ENCODE data around the gene THTPA.

Gene THTPA

GRCh38 chr14:23551266-23552028, 4.6 kb upstream of the THTPA start, which contains the start of gene ZFHX2:
ZFHX2 (minus strand) TSS chr14:23551765; CDS start chr14:23535325, 16,440 bp downstream.
- peak; percentile 80 for DNase-seq (ENCODE audit: low spot score)

DNA sequence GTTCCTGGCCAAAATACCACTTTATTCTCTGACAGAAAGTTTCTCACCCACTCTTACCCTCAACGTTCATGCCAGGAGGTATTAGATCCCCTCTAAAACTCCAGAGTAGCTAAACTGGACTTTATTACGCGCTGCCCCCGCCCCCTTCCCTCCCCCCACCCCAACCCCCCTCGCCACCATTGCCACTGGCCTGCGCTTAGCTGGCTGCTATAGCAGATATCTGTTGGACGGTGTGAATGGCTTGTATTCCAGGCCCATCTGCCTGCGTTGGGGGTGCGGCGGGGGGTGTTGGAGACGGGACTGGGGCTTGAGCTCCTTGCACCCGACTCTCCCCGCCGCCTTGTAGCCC, 564 bp upstream of the THTPA start:
- DNase-seq (ENCODE audit: low spot score) = no peak

- DNase-seq (ENCODE audit: low spot score) = no peak
Measured at GRCh38 chr14:23556700-23557440, 799 bp downstream of the THTPA start.

DNA sequence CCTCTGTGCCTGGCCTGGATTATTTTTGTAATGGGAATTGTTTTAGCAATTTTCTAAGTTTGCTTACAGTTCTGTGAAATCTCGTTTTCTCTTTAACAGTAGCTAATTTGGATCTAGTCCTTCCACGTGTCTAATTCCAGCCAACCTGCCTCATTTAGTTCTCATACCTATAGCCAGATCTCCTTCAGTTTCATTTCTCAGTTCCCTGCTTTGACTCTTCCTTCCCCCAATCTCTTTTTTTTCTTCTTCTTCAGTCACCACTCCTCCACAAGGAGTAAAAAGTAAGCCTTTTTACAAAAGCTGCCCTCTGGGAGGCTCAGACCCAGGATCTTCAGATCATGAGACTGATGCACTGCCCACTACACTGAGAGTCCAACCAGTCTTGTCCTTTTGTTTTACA, 1.4 kb downstream of the THTPA start:
- DNase-seq (ENCODE audit: low spot score) = no peak

- no peak for DNase-seq (ENCODE audit: low spot score)
Measured at GRCh38 chr14:23557946-23558345, 1.9 kb downstream of the THTPA start.

DNA sequence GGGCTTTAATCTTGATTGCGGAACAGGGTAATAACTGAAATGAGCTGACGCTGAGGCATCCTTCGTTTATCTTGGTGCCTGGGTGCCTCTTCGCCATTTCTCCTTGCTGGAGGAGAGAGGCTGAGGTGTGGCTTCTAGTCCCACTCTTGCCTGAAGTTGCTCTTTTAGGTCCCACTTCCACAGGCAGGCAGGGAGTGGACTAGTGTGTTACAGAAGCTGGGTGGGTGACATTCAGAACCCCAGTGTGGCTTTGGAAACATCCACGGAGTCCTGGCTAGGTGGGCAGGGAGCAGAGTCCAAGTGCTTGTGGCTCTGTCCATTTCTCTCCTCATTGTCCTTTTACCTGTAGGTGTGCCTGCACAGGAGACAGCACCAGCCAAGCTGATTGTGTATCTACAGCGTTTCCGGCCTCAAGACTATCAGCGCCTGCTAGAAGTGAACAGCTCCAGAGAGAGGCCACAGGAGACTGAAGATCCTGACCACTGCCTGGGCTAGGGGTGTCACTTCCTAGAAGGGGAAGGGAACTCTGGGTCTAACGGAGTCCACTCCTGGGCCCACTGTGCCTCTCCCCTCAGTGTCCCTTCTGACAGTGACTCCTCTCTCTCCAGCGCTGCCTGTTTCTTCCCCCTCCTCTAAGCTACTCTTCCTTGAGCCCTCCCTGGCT, 2.4 kb downstream of the THTPA start:
- DNase-seq (ENCODE audit: low spot score) = no peak

- DNase-seq (ENCODE audit: low spot score) = no peak
Measured at GRCh38 chr14:23559010-23559925, 3.2 kb downstream of the THTPA start.

DNA sequence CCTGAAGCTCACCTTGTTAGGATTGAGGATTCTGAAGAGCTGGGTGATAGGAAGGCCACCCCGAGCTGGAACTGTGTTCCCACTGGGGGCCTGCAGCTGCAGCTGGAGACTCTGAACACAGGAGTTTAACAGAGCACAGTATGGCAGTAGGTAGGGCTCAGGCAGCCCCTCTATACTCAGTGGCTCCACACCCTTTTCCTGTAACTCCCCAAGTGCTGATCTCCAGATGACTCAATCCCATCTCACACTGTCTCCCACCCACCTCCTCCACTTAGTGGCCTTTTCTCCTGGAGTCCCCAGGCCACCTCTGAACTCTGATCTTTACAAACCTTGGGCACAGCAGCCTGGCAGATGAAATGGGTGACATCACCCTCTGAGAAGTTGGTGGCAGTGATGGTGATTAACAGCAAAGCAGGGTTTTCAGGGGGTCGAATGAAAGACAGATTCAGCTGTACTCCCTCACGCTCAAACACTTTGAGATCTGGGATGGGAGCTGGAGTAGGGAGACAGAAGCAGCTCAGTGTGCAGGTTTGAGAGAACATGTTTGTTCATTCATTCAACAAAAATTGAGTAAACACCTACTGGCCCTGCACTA, 4.0 kb downstream of the THTPA start:
- no peak for DNase-seq (ENCODE audit: low spot score)

GRCh38 chr14:23561259-23561658, 5.2 kb downstream of the THTPA start:
- DNase-seq (ENCODE audit: low spot score) = no peak

GRCh38 chr14:23561873-23562821, 6.1 kb downstream of the THTPA start:
- no peak for DNase-seq (ENCODE audit: low spot score)

- no peak for DNase-seq (ENCODE audit: low spot score)
Measured at GRCh38 chr14:23562822-23563472, 6.9 kb downstream of the THTPA start.

GRCh38 chr14:23563473-23564180, 7.6 kb downstream of the THTPA start:
- DNase-seq (ENCODE audit: low spot score) = no peak

- DNase-seq (ENCODE audit: low spot score) = no peak
Measured at GRCh38 chr14:23564181-23564812, 8.2 kb downstream of the THTPA start.

DNA sequence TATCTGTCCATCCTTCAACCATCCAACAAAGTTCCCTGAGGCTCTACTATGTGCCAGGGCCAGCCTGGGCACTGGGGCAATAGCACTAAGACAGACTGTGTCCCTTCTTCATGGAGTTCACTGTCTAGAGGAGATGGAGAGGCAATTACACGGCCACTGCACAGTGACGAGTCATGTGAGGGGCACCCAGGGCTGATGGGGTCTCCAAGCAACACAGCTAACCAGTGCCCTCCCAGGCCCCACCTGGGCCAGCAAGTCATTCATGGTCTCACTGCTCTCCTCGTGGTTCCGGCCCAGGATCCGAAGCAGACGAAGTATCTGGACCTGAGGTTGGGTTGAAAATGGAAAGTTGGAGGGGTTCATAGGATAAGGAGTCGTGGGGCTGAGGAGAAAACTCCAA, 8.8 kb downstream of the THTPA start:
- no peak for DNase-seq (ENCODE audit: low spot score)

GRCh38 chr14:23565626-23566025, 9.6 kb downstream of the THTPA start:
- no peak for DNase-seq (ENCODE audit: low spot score)

GRCh38 chr14:23566112-23566777, 10.2 kb downstream of the THTPA start:
- DNase-seq (ENCODE audit: low spot score) = no peak

DNA sequence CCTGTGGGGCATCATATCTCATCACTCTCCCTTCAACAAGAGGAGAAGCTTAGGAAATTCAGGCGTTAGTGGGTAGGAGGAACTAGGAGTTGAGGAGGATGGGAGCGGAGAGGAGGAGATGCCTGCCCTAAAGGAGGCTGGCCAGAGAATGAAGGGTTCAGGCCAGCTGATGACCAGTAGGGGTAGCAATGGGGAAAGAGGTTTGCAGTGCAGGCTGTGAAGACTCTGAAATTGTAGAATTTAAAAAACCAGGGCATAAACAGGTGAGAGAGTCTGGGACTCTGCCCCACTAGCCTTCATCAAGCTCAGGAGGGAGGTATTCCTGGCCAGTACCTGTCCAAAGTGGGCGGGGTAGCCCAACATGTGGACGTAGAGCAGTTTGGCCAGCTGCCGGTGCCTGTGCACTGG, 10.7 kb downstream of the THTPA start:
- DNase-seq (ENCODE audit: low spot score) = no peak
